IPS-20b (cell line): ENCODE measurements around the gene WDR86.

Experiments
- H3K27ac ChIP-seq: one replicate; pipeline ENCODE4 v1.5.1; 2013; ENCODE audit warnings: low read length
- H3K27me3 ChIP-seq: 2 replicates; pipeline ENCODE4 v1.6.1; 2013; ENCODE audit warnings: mild to moderate bottlenecking, low read length, inconsistent platforms; ENCODE audit not compliant: insufficient read depth
- H3K36me3 ChIP-seq: 2 replicates; pipeline ENCODE4 v1.6.1; 2013; ENCODE audit warnings: low read depth, mild to moderate bottlenecking, inconsistent platforms, low read length, moderate library complexity; ENCODE audit not compliant: insufficient read depth
- H3K4me1 ChIP-seq: 2 replicates; pipeline ENCODE4 v1.6.1; 2013; ENCODE audit warnings: mild to moderate bottlenecking, control low read depth, inconsistent platforms, low read length, moderate library complexity; ENCODE audit not compliant: insufficient read depth
- H3K4me3 ChIP-seq: 2 replicates; pipeline ENCODE4 v1.5.1; 2013; ENCODE audit warnings: mild to moderate bottlenecking, low read length, inconsistent platforms
- H3K9ac ChIP-seq: 2 replicates; pipeline ENCODE4 v1.6.1; 2013; ENCODE audit warnings: low read depth, mild to moderate bottlenecking, inconsistent platforms, low read length, moderate library complexity
- H3K9me3 ChIP-seq: 2 replicates; pipeline ENCODE4 v1.6.1; 2013; ENCODE audit warnings: mild to moderate bottlenecking, low read depth, low read length, inconsistent platforms; ENCODE audit not compliant: insufficient read depth

Gene WDR86

DNA sequence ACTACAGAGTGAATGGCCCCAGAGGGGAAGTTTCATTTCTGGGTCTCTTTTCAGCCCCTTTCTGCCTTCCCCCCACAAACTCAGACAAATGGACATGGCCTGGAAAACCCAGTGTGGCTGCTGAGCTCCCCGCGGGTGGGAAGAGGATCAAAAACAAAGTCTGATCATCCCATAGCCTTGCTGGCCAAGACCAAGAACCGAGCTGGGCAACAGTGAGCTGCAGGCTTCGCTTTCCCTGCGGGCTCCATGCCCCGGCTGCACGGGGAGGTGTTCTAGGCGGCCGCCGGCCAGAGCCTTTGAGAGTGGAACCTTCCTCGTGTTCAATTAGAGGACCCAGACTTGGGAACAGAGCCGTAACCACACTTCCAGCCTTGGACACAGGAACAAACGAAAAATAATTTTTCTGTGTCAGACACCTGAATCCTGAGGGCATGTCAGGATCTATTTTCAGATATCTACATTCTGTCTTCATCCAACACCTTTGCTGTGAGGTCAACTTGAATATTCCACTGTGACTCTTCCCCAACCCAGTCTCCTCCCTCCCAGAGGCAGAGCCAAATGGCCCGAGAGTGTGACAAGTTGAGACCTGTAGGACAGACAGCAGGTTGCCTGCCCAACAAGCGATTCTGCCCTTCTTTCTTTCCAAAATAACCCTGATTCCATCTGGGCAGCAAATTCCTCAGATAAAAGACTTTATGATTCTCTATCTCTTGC, 26.0 kb downstream of the WDR86 start:
- Histone ChIP-seq H3K27me3 (peaks cover 40% of the 10 kb centered on the region), H3K4me3 (no peak overlapping the region), H3K9ac (no peak overlapping the region), H3K9me3 (no peaks in the 10 kb centered on the region), H3K36me3 (peaks cover 7% of the 10 kb centered on the region; the same call in 1 of the 2 replicates), H3K4me1 (no peaks in the 10 kb centered on the region; the same call in 1 of the 2 replicates), H3K27ac (no peak overlapping the region)

DNA sequence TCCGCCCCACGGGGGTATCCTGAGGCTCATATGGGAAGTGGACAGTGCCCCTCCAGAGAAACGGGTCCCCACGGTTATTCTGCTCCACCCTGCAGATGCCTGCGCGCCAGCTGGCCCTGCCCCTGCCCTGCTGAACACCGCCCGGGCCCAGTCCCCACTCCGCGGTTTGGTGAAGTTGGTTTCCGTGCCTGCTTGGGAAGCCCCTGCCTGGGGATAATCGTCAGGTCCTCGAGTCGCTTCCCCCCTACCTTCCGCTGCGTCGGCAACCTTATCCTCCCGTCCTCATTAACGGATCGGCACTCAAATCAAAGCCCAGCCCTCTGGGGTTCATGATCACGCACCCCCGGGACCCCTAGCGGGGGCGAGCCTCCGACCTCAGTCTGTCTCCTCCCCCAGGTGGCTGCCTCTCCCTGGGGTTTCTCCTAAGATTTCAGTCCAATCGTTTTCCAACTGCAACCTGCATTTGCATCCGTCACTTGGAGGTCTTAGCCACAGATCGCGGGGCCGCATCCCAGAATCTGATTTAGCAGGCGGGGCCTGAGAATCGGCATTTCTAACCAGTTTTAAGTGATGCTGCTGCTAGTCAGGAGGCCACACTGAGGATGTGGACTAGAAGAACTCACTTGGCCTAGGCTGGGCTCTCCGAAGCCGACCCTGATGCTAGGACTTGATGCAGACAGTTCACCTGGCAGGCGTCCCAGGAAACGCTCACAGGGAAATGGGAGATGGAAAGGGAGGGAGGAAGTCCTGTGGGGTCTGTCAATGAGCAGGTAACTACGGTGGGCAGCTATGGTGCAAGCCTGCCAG, 27.6 kb downstream of the WDR86 start:
- peaks cover 40% of the 10 kb centered on the region for H3K27me3 ChIP-seq
- peak overlapping the region; percentile 61; the same call in 1 of the 2 replicates for H3K4me3 ChIP-seq
- no peaks in the 10 kb centered on the region; the same call in 1 of the 2 replicates for H3K4me1 ChIP-seq
- peaks cover 18% of the 10 kb centered on the region; the same call in 1 of the 2 replicates for H3K36me3 ChIP-seq
- no peak overlapping the region for H3K9ac ChIP-seq
- H3K27ac ChIP-seq, result no peak overlapping the region
- no peaks in the 10 kb centered on the region for H3K9me3 ChIP-seq

DNA sequence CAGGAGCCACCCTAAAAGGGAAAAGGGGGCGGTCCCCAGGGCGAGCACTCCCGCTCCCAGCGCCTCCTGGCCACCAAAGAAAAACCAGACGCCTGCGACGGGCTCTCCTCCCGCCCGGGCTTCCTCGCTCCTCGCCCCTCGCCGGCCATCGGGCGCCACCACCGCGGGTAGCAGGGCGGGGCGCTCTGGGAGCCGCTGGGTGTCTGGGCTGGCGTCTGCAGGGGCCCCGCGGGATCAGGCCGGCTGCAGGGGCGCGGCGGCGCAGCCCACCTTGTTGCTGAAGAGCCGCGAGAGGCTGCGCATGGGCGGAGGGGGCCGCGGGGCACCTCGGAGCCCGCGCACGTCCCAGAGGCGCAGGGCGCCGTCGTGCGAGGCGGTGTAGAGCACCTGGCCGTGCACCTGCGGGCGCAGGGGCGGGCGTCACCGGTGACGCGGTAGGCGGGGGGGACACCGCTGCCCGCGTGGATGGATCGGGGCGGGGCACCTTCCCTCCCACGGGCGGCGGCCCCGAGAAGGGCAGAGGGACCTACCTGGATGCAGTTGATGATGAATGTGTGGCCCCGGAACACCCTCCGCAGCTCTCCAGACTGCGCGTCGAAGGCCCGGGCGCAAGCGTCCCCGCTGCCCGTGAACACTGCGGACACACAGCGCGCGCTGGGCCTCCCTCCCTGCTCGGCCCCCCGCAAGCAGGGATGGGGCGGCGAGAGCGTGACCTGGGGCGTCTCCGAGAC, 28.3 kb downstream of the WDR86 start:
- no peak overlapping the region for H3K9ac ChIP-seq
- peaks cover 40% of the 10 kb centered on the region for H3K27me3 ChIP-seq
- peak overlapping the region; percentile 61; the same call in 1 of the 2 replicates for H3K4me3 ChIP-seq
- peaks cover 26% of the 10 kb centered on the region; the same call in 1 of the 2 replicates for H3K36me3 ChIP-seq
- H3K9me3 ChIP-seq, result no peaks in the 10 kb centered on the region
- H3K27ac ChIP-seq, result no peak overlapping the region
- no peaks in the 10 kb centered on the region; the same call in 1 of the 2 replicates for H3K4me1 ChIP-seq

DNA sequence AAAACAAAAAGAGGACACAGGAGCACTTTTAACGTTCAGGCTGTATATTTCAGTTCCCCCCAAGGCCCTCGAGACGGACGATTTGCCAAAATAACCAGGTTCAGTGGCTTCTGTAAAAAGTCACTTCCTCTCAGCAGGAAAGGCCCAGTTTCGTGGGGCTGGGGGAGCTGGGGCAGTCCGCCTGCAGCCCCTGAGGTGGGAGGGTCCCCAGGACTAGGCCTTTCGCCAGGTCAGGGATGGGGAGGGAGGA, 28.8 kb downstream of the WDR86 start:
- Histone ChIP-seq H3K4me3 (peak overlapping the region; percentile 35; the same call in 1 of the 2 replicates), H3K27ac (no peak overlapping the region), H3K9ac (no peak overlapping the region)

DNA sequence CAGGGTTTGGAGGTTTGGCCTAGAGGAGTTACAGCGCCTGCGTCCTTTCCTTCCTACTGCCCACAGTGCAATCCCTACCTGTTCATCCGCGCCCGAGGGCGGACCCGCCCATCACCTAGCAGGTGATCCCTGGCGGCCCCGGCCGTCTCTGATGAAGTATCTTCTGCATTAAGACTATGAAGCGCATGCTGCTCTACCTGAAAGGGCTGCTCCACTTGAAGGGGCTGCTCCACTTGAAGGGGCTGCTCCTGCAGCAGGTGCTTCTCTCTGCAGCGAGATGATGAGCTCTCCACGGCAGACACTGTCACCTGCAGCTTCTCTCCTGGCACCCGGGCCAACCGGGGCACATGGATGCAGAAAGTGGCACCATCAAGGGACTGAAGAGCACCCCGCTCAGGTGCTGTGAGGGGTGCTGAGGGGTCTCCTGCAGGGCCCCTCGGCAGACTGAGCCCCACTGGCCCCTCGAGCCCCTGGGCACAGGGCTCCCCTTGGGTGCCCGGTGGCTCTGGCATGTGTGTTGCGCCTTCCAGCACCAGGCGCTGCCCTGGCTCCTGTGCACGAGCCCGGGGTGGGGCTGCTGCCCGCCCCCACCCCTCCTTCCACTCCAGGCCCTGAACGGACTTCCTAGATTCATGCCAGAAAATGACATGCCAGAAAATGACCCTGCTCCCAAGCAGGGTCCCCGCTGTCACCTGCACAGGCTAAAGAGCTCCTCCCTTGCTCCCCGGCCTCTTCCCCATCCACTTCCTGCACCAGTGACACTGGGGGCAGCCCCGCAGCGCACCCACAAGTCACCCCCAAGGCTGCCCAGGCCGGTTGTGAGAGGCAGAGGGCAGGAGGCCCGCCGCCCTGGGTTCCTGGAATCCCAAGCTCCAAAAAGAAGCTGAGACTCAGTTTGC, 29.4 kb downstream of the WDR86 start:
- Histone ChIP-seq H3K9me3 (no peaks in the 10 kb centered on the region), H3K4me1 (no peaks in the 10 kb centered on the region; the same call in 1 of the 2 replicates), H3K4me3 (peak overlapping the region; percentile 35; the same call in 1 of the 2 replicates), H3K27ac (no peak overlapping the region), H3K36me3 (peaks cover 36% of the 10 kb centered on the region), H3K9ac (no peak overlapping the region), H3K27me3 (peaks cover 40% of the 10 kb centered on the region)

More for the DNA sequence above, 28.8 kb downstream of the WDR86 start:
- Histone ChIP-seq H3K4me1 (no peaks in the 10 kb centered on the region; the same call in 1 of the 2 replicates), H3K27me3 (peaks cover 40% of the 10 kb centered on the region), H3K36me3 (peaks cover 30% of the 10 kb centered on the region; the same call in 1 of the 2 replicates), H3K9me3 (no peaks in the 10 kb centered on the region)

DNA sequence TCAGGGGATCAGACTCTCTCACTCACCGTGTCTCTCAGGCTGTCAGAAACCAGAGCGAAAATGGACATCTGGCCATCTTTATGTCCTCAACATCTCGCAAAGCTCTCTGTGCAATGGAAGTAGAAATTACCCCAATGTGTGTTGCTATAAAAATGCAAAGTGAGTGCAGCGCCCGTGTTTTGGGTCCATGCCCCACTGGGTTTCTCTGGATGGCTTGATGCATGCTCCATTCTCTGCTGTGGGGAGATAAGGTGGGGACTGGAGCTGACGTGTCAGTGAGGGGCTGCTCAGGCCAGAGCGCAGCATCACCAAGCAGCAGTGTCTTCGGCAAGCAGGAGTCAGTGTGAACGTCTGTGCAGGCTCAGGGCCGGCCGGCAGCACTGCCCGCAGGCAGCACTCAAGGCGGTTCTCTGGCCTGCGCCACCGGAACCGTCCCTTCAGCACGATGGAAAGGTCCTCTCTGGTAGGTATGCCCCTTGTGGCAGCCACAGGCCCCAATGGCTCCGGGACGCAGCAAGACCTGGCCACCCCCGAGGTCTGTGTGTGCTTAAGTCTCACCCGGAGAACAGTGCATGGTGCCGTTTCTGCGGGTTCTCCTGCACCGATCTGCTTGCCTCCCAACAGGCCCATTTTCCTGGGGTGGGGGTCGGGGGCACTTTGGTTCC, 30.2 kb downstream of the WDR86 start:
- Histone ChIP-seq H3K27ac (no peak overlapping the region), H3K9ac (no peak overlapping the region), H3K4me3 (no peak overlapping the region), H3K4me1 (no peaks in the 10 kb centered on the region; the same call in 1 of the 2 replicates), H3K9me3 (no peaks in the 10 kb centered on the region), H3K36me3 (peaks cover 38% of the 10 kb centered on the region), H3K27me3 (peaks cover 38% of the 10 kb centered on the region)

DNA sequence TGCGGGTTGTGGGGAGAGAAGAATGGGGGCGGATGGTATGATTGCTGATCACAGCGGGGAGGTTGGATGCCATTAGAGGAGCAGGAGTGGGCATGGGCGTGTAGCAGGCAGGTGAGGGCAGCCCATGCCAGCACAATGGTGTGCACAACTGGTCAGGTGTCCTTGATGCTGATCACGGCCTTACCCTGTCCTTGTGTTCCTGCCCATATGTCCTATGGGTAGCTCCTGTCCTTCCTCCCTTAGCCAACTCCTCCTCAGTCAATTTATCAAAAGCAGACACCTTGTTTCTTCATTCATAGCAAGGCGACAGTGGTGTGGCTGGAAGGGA, 30.7 kb downstream of the WDR86 start:
- Histone ChIP-seq H3K27me3 (peaks cover 33% of the 10 kb centered on the region), H3K4me1 (no peaks in the 10 kb centered on the region; the same call in 1 of the 2 replicates), H3K27ac (no peak overlapping the region), H3K36me3 (peaks cover 43% of the 10 kb centered on the region), H3K9ac (no peak overlapping the region), H3K9me3 (no peaks in the 10 kb centered on the region), H3K4me3 (no peak overlapping the region)

DNA sequence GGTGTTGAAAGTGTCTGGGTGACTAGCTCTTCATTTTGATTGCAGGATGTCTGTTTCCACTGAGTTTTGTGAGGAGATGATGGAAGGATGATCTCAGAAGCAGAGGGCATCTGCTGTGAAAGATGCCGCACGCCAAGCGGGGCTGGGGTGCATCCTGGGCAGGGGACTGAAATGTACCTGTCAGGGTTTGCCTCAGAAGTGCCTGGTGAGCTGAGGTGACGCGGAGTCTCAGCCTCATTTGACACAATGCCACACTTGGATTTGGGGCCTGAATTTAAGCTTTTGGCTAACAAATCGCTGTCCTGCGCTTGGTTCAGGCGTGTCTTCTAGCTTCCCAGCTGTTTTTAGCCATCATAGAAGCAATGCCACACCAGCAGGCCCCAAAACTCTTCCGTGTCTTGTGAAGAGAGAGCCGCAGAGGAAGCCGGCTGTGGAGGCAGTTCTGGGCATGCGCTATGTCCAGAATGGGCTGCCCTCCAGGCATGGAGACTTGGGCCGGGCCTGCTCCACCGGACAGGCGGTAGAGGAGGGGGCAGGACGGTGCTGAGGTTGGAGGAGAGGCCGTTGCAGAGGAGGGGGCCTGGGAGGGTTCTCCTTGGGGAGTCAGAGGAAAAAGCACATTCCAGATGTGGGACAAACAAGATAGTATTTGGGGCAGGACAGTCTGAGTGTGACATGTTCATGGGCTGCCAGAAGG, 31.2 kb downstream of the WDR86 start:
- H3K4me3 ChIP-seq, result no peak overlapping the region
- peaks cover 45% of the 10 kb centered on the region for H3K36me3 ChIP-seq
- no peak overlapping the region for H3K27ac ChIP-seq
- H3K4me1 ChIP-seq, result no peaks in the 10 kb centered on the region; the same call in 1 of the 2 replicates
- H3K27me3 ChIP-seq, result peaks cover 28% of the 10 kb centered on the region
- no peaks in the 10 kb centered on the region for H3K9me3 ChIP-seq
- H3K9ac ChIP-seq, result no peak overlapping the region

DNA sequence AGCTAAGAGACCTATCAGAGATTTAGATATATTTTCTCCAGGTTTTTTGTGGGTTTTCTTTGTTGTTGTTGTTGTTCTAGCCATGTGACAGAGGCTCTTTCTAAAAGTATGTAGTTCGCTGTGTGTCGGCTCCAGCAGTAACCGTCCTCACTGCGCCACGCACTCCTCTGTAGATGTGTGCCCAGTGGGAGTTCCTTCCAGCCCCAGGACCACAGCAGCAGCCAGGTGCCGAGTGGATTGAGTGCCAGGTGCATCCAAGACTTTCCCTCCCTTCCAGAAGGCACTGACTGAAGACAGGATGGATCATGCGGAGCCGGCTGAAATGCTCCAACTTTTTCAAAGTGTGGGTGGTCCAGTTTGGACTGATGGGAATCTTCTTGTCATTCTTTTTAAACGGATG, 31.8 kb downstream of the WDR86 start:
- peaks cover 45% of the 10 kb centered on the region for H3K36me3 ChIP-seq
- peaks cover 21% of the 10 kb centered on the region for H3K27me3 ChIP-seq

DNA sequence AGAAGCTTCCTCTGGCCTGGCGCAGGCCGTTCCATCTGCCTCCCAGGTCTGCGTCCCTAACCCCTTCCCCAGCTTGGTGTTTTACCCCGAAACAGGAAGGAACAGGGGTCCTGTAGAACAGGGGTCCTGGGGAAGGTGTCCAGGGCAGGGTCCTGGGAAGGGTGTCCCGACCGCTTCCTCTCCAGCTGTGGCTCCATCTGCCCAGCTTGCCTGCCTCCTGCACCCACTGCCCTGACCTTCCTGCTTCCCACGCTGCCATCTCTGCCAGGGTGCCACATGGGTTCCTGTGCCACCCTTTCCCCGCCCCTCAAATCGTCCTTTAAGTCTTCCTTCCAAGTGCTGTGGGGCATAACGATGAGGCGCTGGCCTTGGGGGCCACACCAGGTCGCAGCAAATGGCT, 32.4 kb downstream of the WDR86 start:
- Histone ChIP-seq H3K9ac (no peak overlapping the region), H3K4me3 (no peak overlapping the region), H3K27me3 (peaks cover 15% of the 10 kb centered on the region), H3K36me3 (peaks cover 45% of the 10 kb centered on the region), H3K9me3 (no peaks in the 10 kb centered on the region), H3K27ac (no peak overlapping the region), H3K4me1 (peaks cover 8% of the 10 kb centered on the region; the same call in 1 of the 2 replicates)

More for the DNA sequence above, 31.8 kb downstream of the WDR86 start:
- H3K4me1 ChIP-seq, result peaks cover 2% of the 10 kb centered on the region; the same call in 1 of the 2 replicates
- H3K27ac ChIP-seq, result no peak overlapping the region
- no peaks in the 10 kb centered on the region for H3K9me3 ChIP-seq
- no peak overlapping the region for H3K4me3 ChIP-seq
- H3K9ac ChIP-seq, result no peak overlapping the region
